HEK293T (cell line): Measurements from ENCODE around the gene BPIFB3.

Experiments
- CTCF ChIA-PET: fragments of 350-600 bp; formaldehyde crosslinking; extraction: SDS; loops from one replicate; lab custom pipeline; 2021; ENCODE audit warnings: antibody characterized with exemption, inconsistent platforms; lab: Yijun Ruan, JAX
- POLR2A ChIA-PET: fragments of 350-600 bp; formaldehyde crosslinking; extraction: SDS; loops from one replicate; lab custom pipeline; 2020; ENCODE audit warnings: antibody characterized with exemption, inconsistent platforms; lab: Yijun Ruan, JAX
- DNase-seq: peaks from one replicate; pipeline ENCODE4 v3.0.0; 2012; ENCODE audit warnings: mixed read lengths; ENCODE audit errors: extremely low spot score
- ARNT ChIP-seq: fragments of 450-650 bp; IDR thresholded peaks from 2 replicates; pipeline ENCODE4 v1.6.1; 2017; ENCODE audit warnings: mild to moderate bottlenecking
- BHLHE40 ChIP-seq: fragments of 450-650 bp; IDR thresholded peaks from 2 replicates; pipeline ENCODE4 v1.6.1; 2016; ENCODE audit warnings: mild to moderate bottlenecking, moderate library complexity, borderline replicate concordance
- CTBP1 ChIP-seq: fragments of 450-650 bp; IDR thresholded peaks from 2 replicates; pipeline ENCODE4 v1.6.1; 2016; ENCODE audit warnings: borderline replicate concordance
- ELF4 ChIP-seq: fragments of 450-650 bp; IDR thresholded peaks from 2 replicates; pipeline ENCODE4 v1.6.1; 2017; ENCODE audit warnings: antibody characterized with exemption
- FOXA1 ChIP-seq: fragments of 450-650 bp; IDR thresholded peaks from 2 replicates; pipeline ENCODE4 v1.6.1; 2016; ENCODE audit warnings: mild to moderate bottlenecking
- FOXK2 ChIP-seq: fragments of 450-650 bp; IDR thresholded peaks from 2 replicates; pipeline ENCODE4 v1.6.1; 2016; ENCODE audit warnings: mild to moderate bottlenecking
- FOXM1 ChIP-seq: fragments of 450-650 bp; IDR thresholded peaks from 2 replicates; pipeline ENCODE4 v1.6.1; 2017; ENCODE audit warnings: mild to moderate bottlenecking, borderline replicate concordance
- HDGF ChIP-seq: fragments of 450-650 bp; IDR thresholded peaks from 2 replicates; pipeline ENCODE4 v1.6.1; 2017; ENCODE audit warnings: antibody characterized with exemption, borderline replicate concordance
- L3MBTL2 ChIP-seq: fragments of 450-650 bp; conservative IDR thresholded peaks from 2 replicates; pipeline ENCODE4 v1.6.1; 2016; ENCODE audit warnings: mild to moderate bottlenecking
- LEF1 ChIP-seq: fragments of 450-650 bp; IDR thresholded peaks from 2 replicates; pipeline ENCODE4 v1.6.1; 2017; ENCODE audit warnings: mild to moderate bottlenecking, borderline replicate concordance
- NFRKB ChIP-seq: fragments of 450-650 bp; IDR thresholded peaks from 2 replicates; pipeline ENCODE4 v1.6.1; 2016; ENCODE audit warnings: mild to moderate bottlenecking, moderate library complexity
- PKNOX1 ChIP-seq: fragments of 450-650 bp; IDR thresholded peaks from 2 replicates; pipeline ENCODE4 v1.6.1; 2016
- SP1 ChIP-seq: fragments of 450-650 bp; IDR thresholded peaks from 2 replicates; pipeline ENCODE4 v1.6.1; 2017
- SUZ12 ChIP-seq: fragments of 450-650 bp; IDR thresholded peaks from 2 replicates; pipeline ENCODE4 v1.6.1; 2016; ENCODE audit warnings: mild to moderate bottlenecking
- TARDBP ChIP-seq: fragments of 450-650 bp; IDR thresholded peaks from 2 replicates; pipeline ENCODE4 v1.6.1; 2016
- ZNF384 ChIP-seq: fragments of 450-650 bp; IDR thresholded peaks from 2 replicates; pipeline ENCODE4 v1.6.1; 2016

The BPIFB3 gene

GRCh38 chr20:33031531-33031930, 22.2 kb upstream of the BPIFB3 start, which contains the start of gene BPIFB6:
Gene BPIFB6, plus strand, starts transcription at chr20:33031648. Its CDS starts 0 bp downstream, at chr20:33031648.
- TF ChIP-seq BHLHE40 (no peak), HDGF (no peak), LEF1 (no peak), ARNT (no peak), FOXA1 (no peak), ZNF384 (no peak), FOXM1 (no peak), FOXK2 (no peak), TARDBP (no peak), PKNOX1 (no peak), ELF4 (no peak), CTBP1 (no peak), SUZ12 (no peak), SP1 (no peak)
- DNase-seq: no peak
- ChIA-PET CTCF (no interaction called here), POLR2A (no interaction called here)

GRCh38 chr20:33032555-33032954, 21.1 kb upstream of the BPIFB3 start:
- CTCF ChIA-PET: no interaction called here
- DNase-seq: no peak
- POLR2A ChIA-PET: no interaction called here
- TF ChIP-seq BHLHE40 (no peak), HDGF (no peak), SP1 (no peak), NFRKB (no peak), ZNF384 (no peak), PKNOX1 (no peak), ARNT (no peak), SUZ12 (no peak), CTBP1 (no peak), FOXM1 (no peak), L3MBTL2 (no peak), LEF1 (no peak), FOXA1 (no peak), TARDBP (no peak), ELF4 (no peak), FOXK2 (no peak)

GRCh38 chr20:33033381-33033780, 20.3 kb upstream of the BPIFB3 start:
- POLR2A ChIA-PET: no interaction called here
- DNase-seq: no peak
- no peak for TF ChIP-seq ZNF384
- TF ChIP-seq PKNOX1: no peak
- TF ChIP-seq SP1: no peak
- TF ChIP-seq L3MBTL2: no peak
- no peak for TF ChIP-seq ARNT
- no peak for TF ChIP-seq BHLHE40
- no peak for TF ChIP-seq TARDBP
- TF ChIP-seq ELF4: no peak
- TF ChIP-seq NFRKB: no peak
- TF ChIP-seq FOXK2: no peak
- no peak for TF ChIP-seq HDGF
- no peak for TF ChIP-seq CTBP1
- CTCF ChIA-PET: no interaction called here

DNA sequence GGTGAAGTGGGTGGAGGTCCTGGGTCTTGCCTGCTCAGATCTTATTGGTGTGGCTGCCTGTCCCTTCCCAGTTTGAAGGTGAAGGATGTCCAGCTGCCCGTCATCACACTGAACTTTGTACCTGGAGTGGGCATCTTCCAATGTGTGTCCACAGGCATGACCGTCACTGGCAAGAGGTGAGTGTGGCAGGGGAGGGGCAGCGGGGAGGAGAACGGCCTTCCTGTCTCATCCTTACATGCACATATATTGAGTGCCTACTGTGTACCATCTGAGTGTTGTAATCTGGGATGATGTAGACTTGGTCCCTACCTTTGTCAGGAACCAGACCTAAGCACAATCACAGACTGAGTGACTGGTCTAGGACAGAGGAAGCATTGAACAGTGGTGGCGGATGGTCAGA, 19.6 kb upstream of the BPIFB3 start:
- DNase-seq: no peak
- ChIA-PET POLR2A (no interaction called here), CTCF (no interaction called here)

DNA sequence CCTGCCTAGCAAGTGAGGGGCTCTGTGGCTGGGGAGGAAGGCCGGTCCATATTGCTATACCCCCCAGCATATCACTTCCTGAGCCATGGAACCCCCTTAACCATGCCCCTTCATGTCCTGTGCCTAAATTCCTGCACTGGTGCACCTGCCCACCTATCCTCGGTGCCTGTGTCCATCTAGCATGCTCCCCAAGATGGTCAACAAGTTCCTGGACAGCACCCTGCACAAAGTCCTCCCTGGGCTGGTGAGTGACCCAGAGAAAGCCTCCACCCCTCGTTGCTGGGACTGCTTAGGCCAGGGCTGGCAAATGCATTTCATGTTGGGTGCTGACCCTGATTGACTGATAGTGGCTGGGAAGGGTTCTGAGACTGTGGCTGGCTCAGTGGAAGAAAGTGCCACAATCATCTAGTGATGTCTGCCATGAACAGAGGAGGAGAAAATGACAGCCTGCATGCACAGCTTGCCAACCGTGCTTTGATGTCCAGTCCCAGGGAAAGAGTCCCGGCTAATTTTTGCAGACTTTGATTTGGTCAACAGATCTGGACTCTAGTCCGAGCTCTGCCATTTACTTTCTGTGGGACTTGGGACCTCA, 18.7 kb upstream of the BPIFB3 start:
- CTCF ChIA-PET: no interaction called here
- DNase-seq: no peak
- POLR2A ChIA-PET: no interaction called here
- TF ChIP-seq ARNT (no peak), LEF1 (no peak), PKNOX1 (no peak)

More for the DNA sequence above, 19.6 kb upstream of the BPIFB3 start:
- TF ChIP-seq FOXA1: no peak
- no peak for TF ChIP-seq ELF4
- no peak for TF ChIP-seq ZNF384
- TF ChIP-seq SUZ12: no peak
- no peak for TF ChIP-seq LEF1
- TF ChIP-seq FOXK2: no peak
- no peak for TF ChIP-seq PKNOX1
- no peak for TF ChIP-seq ARNT
- TF ChIP-seq HDGF: no peak
- TF ChIP-seq BHLHE40: no peak
- TF ChIP-seq FOXM1: no peak
- TF ChIP-seq TARDBP: no peak
- no peak for TF ChIP-seq CTBP1
- TF ChIP-seq L3MBTL2: no peak
- TF ChIP-seq NFRKB: no peak
- no peak for TF ChIP-seq SP1

DNA sequence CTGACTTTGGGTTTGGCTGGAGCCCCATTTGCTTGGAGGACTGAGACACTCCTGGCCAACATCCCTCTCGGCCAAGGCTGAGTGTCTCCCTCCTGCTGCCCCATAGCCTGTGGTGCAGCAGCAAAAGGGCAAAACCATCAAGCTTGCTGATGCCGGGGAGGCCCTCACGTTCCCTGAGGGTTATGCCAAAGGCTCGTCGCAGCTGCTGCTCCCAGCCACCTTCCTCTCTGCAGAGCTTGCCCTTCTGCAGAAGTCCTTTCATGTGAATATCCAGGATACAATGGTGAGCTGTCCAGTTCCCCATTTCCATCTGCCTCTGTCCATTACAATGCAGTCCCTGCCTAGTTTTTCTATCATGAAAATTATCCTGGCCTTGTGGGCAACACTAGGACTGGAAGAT, 16.2 kb upstream of the BPIFB3 start:
- no peak for TF ChIP-seq FOXM1
- no peak for TF ChIP-seq ELF4
- no peak for TF ChIP-seq SUZ12
- TF ChIP-seq LEF1: no peak
- no peak for TF ChIP-seq PKNOX1
- TF ChIP-seq HDGF: no peak
- no peak for TF ChIP-seq CTBP1
- no peak for TF ChIP-seq FOXK2
- TF ChIP-seq NFRKB: no peak
- TF ChIP-seq SP1: no peak
- no peak for TF ChIP-seq ARNT
- TF ChIP-seq L3MBTL2: no peak
- no peak for TF ChIP-seq BHLHE40
- TF ChIP-seq TARDBP: no peak
- no peak for TF ChIP-seq ZNF384
- TF ChIP-seq FOXA1: no peak
- ChIA-PET CTCF (no interaction called here), POLR2A (no interaction called here)
- no peak for DNase-seq
